IMR-90 (cell line): ENCODE measurements around the gene STOML2. TPM values are rescaled to one million over a fixed set of nuclear protein-coding genes. Genes with fewer than 3 reads are reported as not detected.

ENCODE experiments used
- ATAC-seq: fragments of 200-7000 bp; cut with Tn5 transposase; 2 replicates; pipeline ENCODE4 v1.9.1; 2020; ENCODE audit warnings: low read depth, mild to moderate bottlenecking, moderate library complexity
- BruUV-seq: library from RNA; stranded (reverse); fragments of 400-500 nt; replicated peaks from 2 replicates; lab custom pipeline; 2021; lab: Mats Ljungman, UMichigan
- CTCF ChIA-PET: fragments of 300-600 bp; formaldehyde crosslinking; extraction: SDS; loops from one replicate; lab custom pipeline; 2021; ENCODE audit warnings: antibody characterized with exemption; lab: Yijun Ruan, JAX
- POLR2A ChIA-PET: fragments of 300-600 bp; sonication (Branson Sonifier 250); formaldehyde crosslinking; loops from one replicate; lab custom pipeline; 2022; ENCODE audit warnings: antibody characterized with exemption; ENCODE audit not compliant: unreplicated experiment; lab: Charles Lee
- DNase-seq: peaks from one replicate; pipeline ENCODE4 v3.0.0; 2013
- H2AFZ ChIP-seq: replicated peaks from 2 replicates; pipeline ENCODE3; 2013; ENCODE audit warnings: low read length, mild to moderate bottlenecking; ENCODE audit not compliant: poor library complexity
- H2AK5ac ChIP-seq: 2 replicates; pipeline ENCODE4 v1.6.1; 2013; ENCODE audit warnings: low read depth, low read length, inconsistent platforms
- H2AK9ac ChIP-seq: replicated peaks from 2 replicates; pipeline ENCODE3; 2013; ENCODE audit warnings: mild to moderate bottlenecking, low read depth, low read length, moderate library complexity; ENCODE audit not compliant: poor library complexity
- H2BK120ac ChIP-seq: 2 replicates; pipeline ENCODE4 v1.6.1; 2013; ENCODE audit warnings: low read depth, low read length, inconsistent platforms
- H2BK15ac ChIP-seq: 3 replicates; pipeline ENCODE4 v1.6.1; 2013; ENCODE audit warnings: low read depth, low read length, inconsistent platforms
- H2BK20ac ChIP-seq: 2 replicates; pipeline ENCODE4 v1.6.1; 2013; ENCODE audit warnings: low read depth, mild to moderate bottlenecking, inconsistent platforms, low read length, moderate library complexity
- H2BK5ac ChIP-seq: 2 replicates; pipeline ENCODE4 v1.6.1; 2013; ENCODE audit warnings: mild to moderate bottlenecking, low read depth, low read length, inconsistent platforms; ENCODE audit not compliant: poor library complexity, severe bottlenecking
- H3K14ac ChIP-seq: replicated peaks from 2 replicates; pipeline ENCODE4 v1.6.1; 2013; ENCODE audit warnings: low read depth, low read length, inconsistent platforms
- H3K18ac ChIP-seq: 2 replicates; pipeline ENCODE4 v1.6.1; 2013; ENCODE audit warnings: low read depth, low read length, control low read depth
- H3K23ac ChIP-seq: 2 replicates; pipeline ENCODE4 v1.6.1; 2013; ENCODE audit warnings: low read depth, low read length, inconsistent platforms
- H3K27ac ChIP-seq: 2 replicates; pipeline ENCODE4 v1.5.1; 2013; ENCODE audit warnings: mild to moderate bottlenecking, control low read depth, low read length; ENCODE audit not compliant: insufficient read depth
- H3K27me3 ChIP-seq: 2 replicates; pipeline ENCODE4 v1.6.1; 2013; ENCODE audit warnings: low read length; ENCODE audit not compliant: control insufficient read depth, insufficient read depth
- H3K36me3 ChIP-seq: 2 replicates; pipeline ENCODE4 v1.6.1; 2013; ENCODE audit warnings: low read length, mixed read lengths; ENCODE audit not compliant: control insufficient read depth, insufficient read depth
- H3K4ac ChIP-seq: 2 replicates; pipeline ENCODE4 v1.6.1; 2013; ENCODE audit warnings: low read depth, low read length, inconsistent platforms
- H3K4me1 ChIP-seq: 2 replicates; pipeline ENCODE4 v1.6.1; 2013; ENCODE audit warnings: low read length, mixed read lengths; ENCODE audit not compliant: control insufficient read depth, insufficient read depth
- H3K4me2 ChIP-seq: 2 replicates; pipeline ENCODE4 v1.6.1; 2013; ENCODE audit warnings: low read depth, mild to moderate bottlenecking, control low read depth, low read length, moderate library complexity
- H3K4me3 ChIP-seq: 2 replicates; pipeline ENCODE4 v1.5.1; 2013; ENCODE audit warnings: low read depth, mild to moderate bottlenecking, control low read depth, low read length, moderate library complexity; ENCODE audit not compliant: insufficient read depth
- H3K56ac ChIP-seq: 2 replicates; pipeline ENCODE4 v1.6.1; 2013; ENCODE audit warnings: low read length, inconsistent platforms; ENCODE audit not compliant: insufficient read depth; ENCODE audit errors: extremely low read depth
- H3K79me1 ChIP-seq, 2 experiments: 2 replicates each; pipeline ENCODE4 v1.6.1; 2013; ENCODE audit warnings: low read length in 2 of 2, inconsistent platforms in 1 of 2, low read depth in 1 of 2
- H3K9ac ChIP-seq: 2 replicates; pipeline ENCODE4 v1.6.1; 2013; ENCODE audit warnings: low read depth, low read length, control low read depth
- H3K9me1 ChIP-seq: 2 replicates; pipeline ENCODE4 v1.6.1; 2013; ENCODE audit warnings: low read length, inconsistent platforms; ENCODE audit not compliant: insufficient read depth
- H3K9me3 ChIP-seq: 2 replicates; pipeline ENCODE4 v1.6.1; 2013; ENCODE audit warnings: low read length; ENCODE audit not compliant: control insufficient read depth, insufficient read depth
- H4K20me1 ChIP-seq: 2 replicates; pipeline ENCODE4 v1.6.1; 2013; ENCODE audit warnings: low read length, inconsistent platforms; ENCODE audit not compliant: insufficient read depth
- H4K5ac ChIP-seq: 2 replicates; pipeline ENCODE4 v1.6.1; 2013; ENCODE audit warnings: mild to moderate bottlenecking, low read depth, low read length, control low read depth
- H4K8ac ChIP-seq, 2 experiments: 2 replicates each; pipeline ENCODE4 v1.6.1; 2013; ENCODE audit warnings: low read depth in 2 of 2, low read length in 2 of 2, control low read depth in 1 of 2, inconsistent platforms in 1 of 2
- H4K91ac ChIP-seq: 2 replicates; pipeline ENCODE4 v1.6.1; 2013; ENCODE audit warnings: low read depth, low read length, inconsistent platforms; ENCODE audit not compliant: insufficient read depth
- BHLHE40 ChIP-seq: fragments of 150-350 bp; IDR thresholded peaks from 2 replicates; pipeline ENCODE4 v1.6.1; 2016; ENCODE audit warnings: mild to moderate bottlenecking, low read depth, low read length
- CEBPB ChIP-seq: IDR thresholded peaks from 2 replicates; pipeline ENCODE4 v1.6.1; 2012; ENCODE audit warnings: low read depth, low read length, improper control_type of control experiment
- MAFK ChIP-seq: IDR thresholded peaks from 2 replicates; pipeline ENCODE4 v1.6.1; 2012; ENCODE audit warnings: low read depth, low read length, improper control_type of control experiment
- MXI1 ChIP-seq: IDR thresholded peaks from 2 replicates; pipeline ENCODE4 v1.6.1; 2012; ENCODE audit warnings: low read depth, mild to moderate bottlenecking, low read length, moderate library complexity, borderline replicate concordance
- NFE2L2 ChIP-seq: fragments of 150-350 bp; IDR thresholded peaks from 2 replicates; pipeline ENCODE4 v1.6.1; 2016; ENCODE audit warnings: low read depth, mild to moderate bottlenecking, low read length
- POLR2A ChIP-seq: IDR thresholded peaks from 2 replicates; pipeline ENCODE4 v1.6.1; 2012; ENCODE audit warnings: mild to moderate bottlenecking, low read depth, low read length
- RFX5 ChIP-seq: IDR thresholded peaks from 2 replicates; pipeline ENCODE4 v1.8.0; 2012; ENCODE audit warnings: low read depth, mild to moderate bottlenecking, low read length, moderate library complexity
- SMC3 ChIP-seq: fragments of 150-350 bp; IDR thresholded peaks from 2 replicates; pipeline ENCODE4 v1.6.1; 2016; ENCODE audit warnings: low read depth, mild to moderate bottlenecking, antibody characterized with exemption, low read length, moderate library complexity
- whole genome bisulfite sequencing, 2 experiments: methylation state at CpG; one replicate each; pipeline versions ENCODE4 v1.1.5 to v1.1.7; 2013; ENCODE audit warnings: missing lambda C conversion rate in 2 of 2; ENCODE audit not compliant: insufficient read length in 1 of 2; ENCODE audit errors: extremely low coverage in 2 of 2; 5-methylcytosine and 5-hydroxymethylcytosine counted together
- dilution Hi-C: fragments of 300-500 bp; cut with HindIII; formaldehyde crosslinking; loops from one replicate; pipeline ENCODE4 v1.14.3; 2018; ENCODE audit warnings: low sequenced_read_pairs; ENCODE audit not compliant: unreplicated experiment
- in situ Hi-C: fragments of 300-500 bp; cut with MboI; formaldehyde crosslinking; loops from 3 replicates; pipeline ENCODE4 v1.14.3; 2019; ENCODE audit warnings: low sequenced_read_pairs, inconsistent platforms, mixed read lengths
- intact Hi-C: fragments of 100-400 bp; cut with micrococcal nuclease; formaldehyde crosslinking; loops from 2 replicates; pipeline ENCODE4 v1.10.0; 2022
- polyA plus RNA-seq, 3 experiments: library from polyadenylated mRNA; depleted of rRNA; stranded (reverse); fragments of >200 nt; gene quantifications; 2 replicates each; pipeline ENCODE4 v1.2.3, GENCODE V29; 2012; ENCODE audit warnings: low replicate concordance in 1 of 3
- total RNA-seq: library from RNA; depleted of rRNA; stranded (reverse); fragments of >200 nt; gene quantifications from 2 replicates; pipeline ENCODE4 v1.2.3, GENCODE V29; 2012
- TF ChIP-seq, protein P1 (sequence below): fragments of 150-350 bp; IDR thresholded peaks from 2 replicates; pipeline ENCODE4 v1.6.1; 2017; ENCODE audit warnings: mild to moderate bottlenecking, antibody characterized with exemption, low read length, low read depth

STOML2 gene
- total and polyA plus RNA-seq, 2 of the 4 experiments (the other 2 are of a cell fraction): 177 to 250 TPM

- Histone ChIP-seq H4K91ac (no peak overlapping the region), H3K27me3 (no peaks in the 10 kb centered on the region), H3K56ac (no peak overlapping the region), H2BK5ac (no peak overlapping the region), H2BK15ac (no peak overlapping the region), H4K20me1 (peaks cover 6% of the 10 kb centered on the region; the same call in 1 of the 2 replicates), H3K9me1 (peaks cover 24% of the 10 kb centered on the region), H3K9ac (no peak overlapping the region), H3K79me1 (peaks cover 25 to 44% of the 10 kb centered on the region in 2 experiments), H3K18ac (no peak overlapping the region), H3K27ac (no peak overlapping the region), H3K4me2 (no peak overlapping the region), H3K4me1 (peaks cover 10% of the 10 kb centered on the region), H2BK20ac (no peak overlapping the region), H3K4ac (no peak overlapping the region), H3K9me3 (no peaks in the 10 kb centered on the region), H3K14ac (no peak overlapping the region), H4K8ac (no peak overlapping the region), H2AK5ac (no peak overlapping the region), H2AK9ac (no peak overlapping the region), H3K36me3 (peaks cover 48% of the 10 kb centered on the region), H2AFZ (no peak overlapping the region), H3K4me3 (no peak overlapping the region), H2BK120ac (no peak overlapping the region), H4K5ac (no peak overlapping the region), H3K23ac (no peak overlapping the region)
- ATAC-seq: no peak
- no TSS peak for BruUV-seq
- POLR2A ChIA-PET: no interaction called here
- TF ChIP-seq RFX5 (no peak), CEBPB (no peak), MAFK (no peak), POLR2A (no peak), BHLHE40 (no peak), MXI1 (no peak), SMC3 (no peak), NFE2L2 (no peak)
- TF ChIP-seq, protein P1, sequence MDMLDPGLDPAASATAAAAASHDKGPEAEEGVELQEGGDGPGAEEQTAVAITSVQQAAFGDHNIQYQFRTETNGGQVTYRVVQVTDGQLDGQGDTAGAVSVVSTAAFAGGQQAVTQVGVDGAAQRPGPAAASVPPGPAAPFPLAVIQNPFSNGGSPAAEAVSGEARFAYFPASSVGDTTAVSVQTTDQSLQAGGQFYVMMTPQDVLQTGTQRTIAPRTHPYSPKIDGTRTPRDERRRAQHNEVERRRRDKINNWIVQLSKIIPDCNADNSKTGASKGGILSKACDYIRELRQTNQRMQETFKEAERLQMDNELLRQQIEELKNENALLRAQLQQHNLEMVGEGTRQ: no peak
- dilution Hi-C loops: no loop called here
- 93% methylated on average over 10 of the region's 12 CpGs; no CpG with 5 or more reads in 1 of the 2 experiments for WGBS, 2 experiments
- intact Hi-C loops: no loop called here
- CTCF ChIA-PET: no interaction called here
- in situ Hi-C loops: no loop called here
- DNase-seq: no peak
Observed at GRCh38 chr9:35105126-35105525, 2.2 kb upstream of the STOML2 start.
